Stimulated activated CD4-positive, alpha-beta T cell treated with anti-CD3 and anti-CD28 coated beads, Interleukin-12 subunit alpha, Interleukin-12 subunit beta, amount 100 ng/mL, for 24 hours (primary cell): ENCODE data around the gene MT2A.
"Not testable (repeated sequence)": the region's sequence is repeated elsewhere in the genome, so short reads cannot be mapped to it uniquely, and the experiment has no call there.

Experiments
- DNase-seq, 2 experiments: peaks; one replicate each; pipeline ENCODE4 v3.0.0-alpha.2; 2020; ENCODE audit warnings: low read depth in 2 of 2

The MT2A gene

GRCh38 chr16:56608043-56608875, at the start of gene MT2A:
Gene MT2A, plus strand, starts transcription at chr16:56608584. Its CDS starts 72 bp downstream, at chr16:56608656.
- DNase-seq, result peak; percentile 84 to 87

- no peak for DNase-seq
Observed at GRCh38 chr16:56559109-56559508, 49.3 kb upstream of the MT2A start.

GRCh38 chr16:56560447-56560846, 47.9 kb upstream of the MT2A start:
- no peak for DNase-seq

DNA sequence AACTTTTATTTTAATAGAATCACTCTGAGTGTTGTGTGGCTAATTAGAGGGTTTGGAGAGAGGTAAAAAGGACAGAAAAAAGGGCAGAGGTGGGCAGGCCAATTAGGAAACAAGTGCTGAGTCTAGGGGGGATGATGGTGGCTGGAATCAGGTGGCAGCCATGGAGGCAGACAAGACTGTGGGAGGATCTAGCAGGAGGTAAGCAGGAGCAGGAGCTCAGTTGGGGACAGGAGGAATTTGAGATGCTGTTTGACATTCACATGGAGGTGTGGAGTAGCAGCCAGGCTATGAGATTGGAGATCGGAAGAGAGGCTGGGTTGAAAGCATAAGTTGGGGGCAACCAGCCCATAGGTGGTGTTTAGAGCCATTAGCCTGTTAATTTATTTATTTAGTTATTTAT, 47.3 kb upstream of the MT2A start:
- DNase-seq, result no peak

- no peak for DNase-seq
Observed at GRCh38 chr16:56564793-56565477, 43.4 kb upstream of the MT2A start, which contains the start of gene MT4. Gene MT4, plus strand, starts transcription at chr16:56565073. Its CDS starts 56 bp downstream, at chr16:56565129.

DNA sequence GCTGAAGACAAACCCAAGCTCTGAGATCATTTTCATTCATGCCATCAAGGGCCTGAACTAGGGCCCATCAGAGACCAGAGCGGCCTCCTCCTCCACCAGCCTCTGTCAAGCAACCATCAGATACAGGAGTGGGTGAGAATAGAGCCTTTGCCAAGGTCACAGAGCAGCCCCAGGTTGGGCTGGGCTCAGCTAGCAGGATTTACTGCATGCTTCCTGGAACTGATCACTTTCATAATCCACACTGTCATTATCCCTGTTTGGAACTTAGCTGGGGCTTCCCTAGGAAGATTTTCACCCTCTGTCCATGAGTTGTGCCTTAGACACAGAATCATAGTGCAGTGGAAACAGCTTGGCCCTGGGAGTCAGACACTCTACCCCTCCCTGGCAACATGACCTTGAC, 38.4 kb upstream of the MT2A start:
- no peak for DNase-seq

- no peak for DNase-seq
Observed at GRCh38 chr16:56571525-56571924, 36.9 kb upstream of the MT2A start.

DNA sequence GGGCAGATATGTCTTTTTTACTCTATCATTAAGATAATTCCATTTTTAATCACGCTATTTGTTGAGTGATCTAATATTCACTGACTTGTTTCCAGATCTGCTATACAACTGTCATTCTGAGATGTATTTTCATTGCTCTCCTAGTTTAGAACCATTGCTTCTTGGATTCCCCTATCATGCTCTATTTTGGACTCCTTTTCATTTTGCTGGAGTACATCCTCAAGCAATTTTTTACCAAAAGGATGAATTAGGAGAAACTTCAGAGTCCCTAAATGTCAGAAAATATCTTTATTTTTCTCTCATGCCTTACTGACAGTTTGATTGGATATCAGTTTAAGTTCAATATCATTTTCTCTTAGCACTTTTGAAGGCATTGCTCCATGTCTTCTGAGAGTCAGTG, 33.8 kb upstream of the MT2A start:
- no peak for DNase-seq

DNA sequence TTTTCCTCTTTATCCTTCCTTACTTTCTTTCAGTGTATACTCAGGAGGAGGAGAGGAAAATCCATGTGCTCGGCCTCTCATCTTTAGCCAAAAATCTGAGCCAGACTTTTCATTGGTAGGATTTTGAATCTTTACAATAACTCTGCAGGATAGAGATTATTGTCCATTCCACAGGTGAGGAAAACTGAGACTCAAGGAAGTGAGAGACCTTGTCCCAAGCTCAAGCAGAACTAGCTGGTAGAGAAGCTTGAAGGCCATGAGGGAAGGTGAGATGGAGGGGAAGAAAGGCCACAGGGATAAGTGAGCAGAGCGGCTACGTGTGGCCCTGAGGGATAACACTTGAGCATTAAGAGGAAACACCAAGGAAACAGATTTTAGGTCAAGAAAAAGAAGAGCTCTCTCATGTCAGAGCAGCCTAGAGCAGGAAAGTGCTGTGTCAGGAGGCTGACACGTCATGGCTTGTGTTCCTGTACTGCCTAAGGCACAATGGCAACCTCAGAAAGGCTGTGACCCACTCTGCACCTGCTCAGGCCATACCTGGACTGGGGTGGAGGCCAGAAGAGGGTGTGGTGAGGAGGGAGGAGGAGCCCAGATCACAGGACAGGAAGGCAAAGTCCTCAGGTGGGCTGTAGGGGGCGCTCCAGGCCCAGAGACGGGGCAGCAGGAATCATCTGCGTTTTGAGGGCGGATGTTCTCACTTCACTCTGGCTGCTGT, 31.6 kb upstream of the MT2A start:
- peak; percentile 74 to 84 for DNase-seq

DNA sequence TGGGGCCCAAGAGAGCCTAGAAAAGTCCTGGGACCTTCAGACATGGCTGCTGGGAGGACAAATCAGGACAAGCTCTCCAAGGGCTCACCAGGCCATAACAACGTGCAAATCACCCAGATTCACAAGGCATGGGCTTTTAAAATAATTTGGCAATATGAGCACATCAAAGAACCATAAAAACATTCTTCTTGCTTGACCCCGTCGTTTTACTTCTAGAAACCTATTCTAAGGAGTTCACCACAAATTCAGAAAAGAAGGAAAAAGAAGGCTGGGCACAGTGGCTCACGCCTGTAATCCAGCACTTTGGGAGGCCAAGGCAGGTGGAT, 31.1 kb upstream of the MT2A start:
- no peak for DNase-seq

DNA sequence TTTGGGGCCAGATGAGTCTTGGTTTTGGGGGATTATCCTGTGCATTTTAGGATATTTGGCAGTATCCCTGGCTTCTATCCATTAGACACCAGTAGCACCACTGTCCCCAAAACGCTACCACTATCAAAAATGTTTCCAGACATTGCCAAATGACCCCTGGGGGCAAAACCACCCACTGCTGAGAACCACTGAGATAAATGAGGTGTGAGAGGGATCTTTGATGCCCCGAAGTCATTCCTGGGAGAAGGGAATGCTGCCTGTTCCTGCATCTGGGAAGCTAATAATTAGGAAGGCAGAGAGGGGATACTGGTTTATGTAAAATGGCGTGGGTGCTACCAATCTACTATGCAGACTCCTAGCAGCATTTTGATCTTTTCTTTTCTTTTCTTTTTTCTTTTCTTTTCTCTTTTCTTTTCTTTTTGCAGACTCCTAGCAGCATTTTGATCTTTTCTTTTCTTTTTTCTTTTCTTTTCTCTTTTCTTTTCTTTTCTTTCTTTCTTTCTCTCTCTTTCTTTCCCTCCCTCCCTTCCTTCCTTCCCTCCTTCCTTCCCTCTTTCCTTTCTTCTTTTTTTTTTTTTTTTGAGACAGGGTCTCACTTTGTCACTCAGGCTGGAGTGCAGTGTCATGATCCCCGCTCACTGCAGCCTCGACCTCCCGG, 27.9 kb upstream of the MT2A start:
- DNase-seq, result no peak

DNA sequence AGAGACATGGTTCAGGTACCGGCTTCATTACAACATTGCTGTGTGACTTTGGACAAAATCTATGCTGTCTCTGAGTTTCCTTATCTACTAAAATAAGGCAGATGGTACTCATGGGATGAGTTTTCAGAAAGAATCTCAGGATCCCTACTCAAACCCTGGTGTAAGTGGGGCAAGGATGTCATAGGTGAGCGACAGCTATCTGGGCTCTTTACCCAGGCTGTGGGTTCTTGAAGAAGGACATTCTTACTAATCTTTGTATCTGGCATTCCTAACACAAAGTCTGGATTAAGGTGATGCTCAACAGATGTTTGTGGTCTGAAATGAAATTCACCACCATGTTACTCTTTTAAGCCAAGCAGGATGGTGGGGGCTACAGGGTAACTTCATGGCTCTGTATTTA, 25.5 kb upstream of the MT2A start:
- DNase-seq, result not testable (repeated sequence)

GRCh38 chr16:56583351-56584168, 24.8 kb upstream of the MT2A start:
- no peak for DNase-seq

- DNase-seq, result no peak
Observed at GRCh38 chr16:56584276-56584675, 24.1 kb upstream of the MT2A start.

GRCh38 chr16:56588781-56589140, 19.6 kb upstream of the MT2A start:
- no peak for DNase-seq

GRCh38 chr16:56589141-56590039, 19.0 kb upstream of the MT2A start, which contains the start of gene MT3:
Gene MT3, plus strand, starts transcription at chr16:56589528. Its CDS starts 63 bp downstream, at chr16:56589591.
- DNase-seq, result no peak

DNA sequence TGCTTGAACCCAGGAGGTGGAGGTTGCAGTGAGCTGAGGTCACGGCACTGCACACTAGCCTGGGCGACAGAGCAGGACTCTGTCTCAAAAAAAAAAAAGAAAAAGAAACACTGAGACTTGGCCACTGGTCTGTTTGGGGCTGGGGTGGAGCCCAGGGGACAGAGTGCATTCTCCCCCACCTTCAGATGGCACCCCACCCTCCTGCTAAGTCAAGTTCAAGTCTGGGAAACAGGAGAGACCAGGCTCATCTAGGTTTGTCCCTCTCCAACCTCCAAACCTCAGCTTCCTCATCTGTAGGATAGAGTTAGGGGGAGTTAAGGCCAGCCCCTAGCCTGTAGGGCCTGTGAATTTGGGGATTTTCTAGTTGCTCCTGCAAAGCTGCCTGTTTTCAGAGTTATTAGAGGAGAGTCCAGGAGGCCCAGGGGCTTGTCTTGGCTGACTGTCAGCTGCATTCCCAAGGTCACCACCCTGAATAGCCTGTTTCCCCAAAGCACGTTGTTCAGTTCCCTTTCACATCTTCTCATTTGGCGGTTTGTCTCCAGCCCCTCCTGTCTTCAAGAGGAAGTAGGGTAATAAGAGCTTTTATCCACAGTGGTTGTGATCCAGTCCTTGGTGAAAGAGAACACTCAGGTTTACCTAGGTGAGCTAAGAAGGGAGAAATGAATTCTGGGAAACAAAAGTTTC, 16.9 kb upstream of the MT2A start:
- no peak for DNase-seq

GRCh38 chr16:56593573-56594291, 14.7 kb upstream of the MT2A start:
- no peak for DNase-seq

- DNase-seq, result no peak
Observed at GRCh38 chr16:56594292-56594619, 14.1 kb upstream of the MT2A start.
